H9 (cell line): Measurements from ENCODE around the gene ADAMTS13. TPM values are rescaled to one million over a fixed set of nuclear protein-coding genes. Genes with fewer than 3 reads are reported as not detected.

ENCODE experiments used
- DNase-seq: peaks from one replicate; pipeline ENCODE4 v3.0.0-alpha.2; 2017
- H2AFZ ChIP-seq: one replicate; pipeline ENCODE4 v1.6.1; 2013; ENCODE audit warnings: mild to moderate bottlenecking, low read length, control low read depth, moderate library complexity
- H2AK5ac ChIP-seq: 2 replicates; pipeline ENCODE4 v1.6.1; 2013; ENCODE audit warnings: low read length, control low read depth, mixed read lengths; ENCODE audit not compliant: insufficient read length
- H2BK120ac ChIP-seq: one replicate; pipeline ENCODE4 v1.6.1; 2013; ENCODE audit warnings: low read depth, mild to moderate bottlenecking, low read length, control low read depth, inconsistent platforms; ENCODE audit not compliant: poor library complexity, severe bottlenecking
- H2BK12ac ChIP-seq: 2 replicates; pipeline ENCODE4 v1.6.1; 2013; ENCODE audit warnings: low read length, control low read depth, mixed read lengths, low read depth; ENCODE audit not compliant: insufficient read length
- H2BK15ac ChIP-seq: 2 replicates; pipeline ENCODE4 v1.6.1; 2013; ENCODE audit warnings: low read depth, low read length, control low read depth
- H2BK20ac ChIP-seq: one replicate; pipeline ENCODE4 v1.6.1; 2013; ENCODE audit warnings: low read depth, mild to moderate bottlenecking, low read length, control low read depth, inconsistent platforms; ENCODE audit not compliant: poor library complexity, severe bottlenecking
- H2BK5ac ChIP-seq: 2 replicates; pipeline ENCODE4 v1.6.1; 2013; ENCODE audit warnings: low read length, control low read depth, mixed read lengths; ENCODE audit not compliant: insufficient read length
- H3K14ac ChIP-seq: 2 replicates; pipeline ENCODE4 v1.6.1; 2013; ENCODE audit warnings: low read length, control low read depth; ENCODE audit not compliant: insufficient read depth
- H3K18ac ChIP-seq: 2 replicates; pipeline ENCODE4 v1.6.1; 2013; ENCODE audit warnings: low read depth, mild to moderate bottlenecking, mixed read lengths, low read length, control low read depth; ENCODE audit not compliant: insufficient read length
- H3K23ac ChIP-seq: 2 replicates; pipeline ENCODE4 v1.6.1; 2013; ENCODE audit warnings: low read length, control low read depth, mixed read lengths, low read depth; ENCODE audit not compliant: insufficient read length
- H3K23me2 ChIP-seq: 2 replicates; pipeline ENCODE4 v1.6.1; 2013; ENCODE audit warnings: low read depth, mild to moderate bottlenecking, mixed read lengths, low read length, control low read depth; ENCODE audit not compliant: insufficient read length, poor library complexity, severe bottlenecking
- H3K27ac ChIP-seq: 2 replicates; pipeline ENCODE4 v1.5.1; 2013; ENCODE audit warnings: low read length, control low read depth, mixed read lengths, low read depth; ENCODE audit not compliant: insufficient read length
- H3K27me3 ChIP-seq: 2 replicates; pipeline ENCODE4 v1.6.1; 2013; ENCODE audit warnings: low read length, control low read depth, inconsistent platforms; ENCODE audit not compliant: insufficient read depth
- H3K4ac ChIP-seq: 2 replicates; pipeline ENCODE4 v1.6.1; 2013; ENCODE audit warnings: low read depth, mild to moderate bottlenecking, control low read depth, inconsistent platforms, low read length, moderate library complexity
- H3K4me1 ChIP-seq: 2 replicates; pipeline ENCODE4 v1.6.1; 2013; ENCODE audit warnings: low read length, control low read depth, inconsistent platforms; ENCODE audit not compliant: insufficient read depth
- H3K4me2 ChIP-seq: 2 replicates; pipeline ENCODE4 v1.6.1; 2013; ENCODE audit warnings: low read length, control low read depth, mixed read lengths; ENCODE audit not compliant: insufficient read length, insufficient read depth
- H3K56ac ChIP-seq: 2 replicates; pipeline ENCODE4 v1.6.1; 2013; ENCODE audit warnings: low read depth, mild to moderate bottlenecking, mixed read lengths, low read length, control low read depth; ENCODE audit not compliant: insufficient read length
- H3K79me1 ChIP-seq: 2 replicates; pipeline ENCODE4 v1.6.1; 2013; ENCODE audit warnings: low read depth, mild to moderate bottlenecking, moderate library complexity, low read length, control low read depth, inconsistent platforms; ENCODE audit not compliant: insufficient read depth, poor library complexity, severe bottlenecking
- H3K79me2 ChIP-seq: 2 replicates; pipeline ENCODE4 v1.6.1; 2013; ENCODE audit warnings: low read length, control low read depth, inconsistent platforms; ENCODE audit not compliant: insufficient read depth
- H3K9ac ChIP-seq: 2 replicates; pipeline ENCODE4 v1.6.1; 2013; ENCODE audit warnings: low read length, control low read depth, mixed read lengths; ENCODE audit not compliant: insufficient read length; ENCODE audit errors: extremely low read depth
- H3K9me3 ChIP-seq: one replicate; pipeline ENCODE4 v1.6.1; 2013; ENCODE audit warnings: low read depth, low read length, inconsistent platforms; ENCODE audit not compliant: control insufficient read depth
- H3T11ph ChIP-seq: one replicate; pipeline ENCODE4 v1.6.1; 2013; ENCODE audit warnings: mild to moderate bottlenecking, low read length, control low read depth, inconsistent platforms
- H4K20me1 ChIP-seq: one replicate; pipeline ENCODE4 v1.6.1; 2013; ENCODE audit not compliant: control insufficient read depth, insufficient read length, insufficient read depth
- H4K5ac ChIP-seq: 2 replicates; pipeline ENCODE4 v1.6.1; 2013; ENCODE audit warnings: low read depth, mild to moderate bottlenecking, mixed read lengths, low read length, control low read depth; ENCODE audit not compliant: insufficient read length
- H4K8ac ChIP-seq: replicated peaks from 2 replicates; pipeline ENCODE4 v1.6.1; 2013; ENCODE audit warnings: low read length, control low read depth, mixed read lengths, low read depth; ENCODE audit not compliant: insufficient read length
- H4K91ac ChIP-seq: 2 replicates; pipeline ENCODE4 v1.6.1; 2013; ENCODE audit warnings: low read depth, mild to moderate bottlenecking, moderate library complexity, mixed read lengths, low read length, control low read depth; ENCODE audit not compliant: insufficient read length
- H3K27ac Mint-ChIP-seq, 3 experiments: 2 replicates in 2 of 3; 3 replicates in 1 of 3; pipeline ENCODE4 v1.8.0; 2020 to 2021; ENCODE audit warnings: mixed read lengths in 3 of 3, mild to moderate bottlenecking in 1 of 3, moderate library complexity in 1 of 3
- H3K27me3 Mint-ChIP-seq: 2 replicates; pipeline ENCODE4 v1.8.0; 2021; ENCODE audit warnings: low read depth, mild to moderate bottlenecking, moderate library complexity, mixed read lengths
- H3K36me3 Mint-ChIP-seq, 3 experiments: 2 replicates in 2 of 3; 3 replicates in 1 of 3; pipeline ENCODE4 v1.8.0; 2020 to 2021; ENCODE audit warnings: low read depth in 3 of 3, mixed read lengths in 3 of 3; ENCODE audit not compliant: insufficient read depth in 1 of 3
- H3K4me1 Mint-ChIP-seq, 2 experiments: 2 replicates each; pipeline ENCODE4 v1.8.0; 2020; ENCODE audit warnings: mixed read lengths in 2 of 2
- H3K4me3 Mint-ChIP-seq, 2 experiments: 2 replicates in 1 of 2; 3 replicates in 1 of 2; pipeline ENCODE4 v1.8.0; 2020 to 2021; ENCODE audit warnings: mild to moderate bottlenecking in 2 of 2, mixed read lengths in 2 of 2, moderate library complexity in 1 of 2
- H3K9me3 Mint-ChIP-seq, 2 experiments: 2 replicates in 1 of 2; 3 replicates in 1 of 2; pipeline ENCODE4 v1.8.0; 2020; ENCODE audit warnings: mild to moderate bottlenecking in 2 of 2, mixed read lengths in 2 of 2, moderate library complexity in 1 of 2
- CTCF ChIP-seq: fragments of 200-600 bp; sonication (generic); conservative IDR thresholded peaks from 3 replicates; pipeline ENCODE4 v1.8.0; 2021; ENCODE audit warnings: antibody characterized with exemption, mild to moderate bottlenecking
- WGBS: extraction: QIAGEN DNeasy Blood & Tissue Kit; methylation state at CpG from one replicate; pipeline ENCODE4 v1.1.7; 2013; ENCODE audit warnings: missing lambda C conversion rate, low lambda C conversion rate, mixed read lengths; ENCODE audit not compliant: insufficient read length; ENCODE audit errors: extremely low coverage; 5-methylcytosine and 5-hydroxymethylcytosine counted together
- total RNA-seq: library from RNA; stranded (reverse); gene quantifications from 2 replicates; pipeline ENCODE4 v1.2.1, GENCODE V29; 2021

ADAMTS13 gene
- total RNA-seq, 1 experiment from 2014 or later, result 8.8 TPM

GRCh38 chr9:133476941-133477340 is 54.8 kb downstream of the ADAMTS13 start:
- H3K9me3 ChIP-seq, result no peaks in the 10 kb centered on the region
- Mint-ChIP-seq H3K36me3 (peaks cover 9 to 17% (median 9%) of the 10 kb centered on the region in 3 experiments; a peak in 6 of 7 replicates), H3K27me3 (peaks cover 10% of the 10 kb centered on the region), H3K4me3 (no peak overlapping the region), H3K9me3 (no peaks in the 10 kb centered on the region), H3K27ac (no peak overlapping the region), H3K4me1 (peaks cover 4 to 11% of the 10 kb centered on the region in 2 experiments)
- no peaks in the 10 kb centered on the region for H3K79me1 ChIP-seq
- no peak overlapping the region for H2BK5ac ChIP-seq
- no peak overlapping the region for H3K14ac ChIP-seq
- no CpG with 5 or more reads among the region's 21 CpGs for WGBS
- no peak overlapping the region for H2AK5ac ChIP-seq
- no peak overlapping the region for H3K4me2 ChIP-seq
- no peaks in the 10 kb centered on the region for H3K27me3 ChIP-seq
- no peak overlapping the region for H3K4ac ChIP-seq
- H2AFZ ChIP-seq, result no peak overlapping the region
- DNase-seq, result no peak
- H4K5ac ChIP-seq, result no peak overlapping the region
- no peaks in the 10 kb centered on the region for H4K20me1 ChIP-seq
- no peak overlapping the region for H3K9ac ChIP-seq
- no peak overlapping the region for H2BK20ac ChIP-seq
- no peak overlapping the region for H4K8ac ChIP-seq
- no peak overlapping the region for H2BK12ac ChIP-seq
- no peak overlapping the region for H3K18ac ChIP-seq
- H3K4me1 ChIP-seq, result 0 out of 2 replicates have a peak, but pooled peaks cover 2% of the 10 kb centered on the region
- no peak overlapping the region for H3K56ac ChIP-seq
- no peak for TF ChIP-seq CTCF
- no peaks in the 10 kb centered on the region; the same call in 1 of the 2 replicates for H3K79me2 ChIP-seq
- H2BK120ac ChIP-seq, result no peak overlapping the region
- H3K23ac ChIP-seq, result no peak overlapping the region
- H3K27ac ChIP-seq, result no peak overlapping the region
- peaks cover 13% of the 10 kb centered on the region for H3K23me2 ChIP-seq
- no peak overlapping the region for H2BK15ac ChIP-seq
- H4K91ac ChIP-seq, result no peak overlapping the region
- no peak overlapping the region for H3T11ph ChIP-seq
